GM19395 (cell line): ENCODE data around the gene GCFC2.

Experiments used
- ATAC-seq: cut with Tn5 transposase; IDR thresholded peaks from one replicate; pipeline ENCODE4 v1.9.1; 2021; ENCODE audit warnings: mild to moderate bottlenecking, moderate library complexity; ENCODE audit not compliant: unreplicated experiment

Gene GCFC2

DNA sequence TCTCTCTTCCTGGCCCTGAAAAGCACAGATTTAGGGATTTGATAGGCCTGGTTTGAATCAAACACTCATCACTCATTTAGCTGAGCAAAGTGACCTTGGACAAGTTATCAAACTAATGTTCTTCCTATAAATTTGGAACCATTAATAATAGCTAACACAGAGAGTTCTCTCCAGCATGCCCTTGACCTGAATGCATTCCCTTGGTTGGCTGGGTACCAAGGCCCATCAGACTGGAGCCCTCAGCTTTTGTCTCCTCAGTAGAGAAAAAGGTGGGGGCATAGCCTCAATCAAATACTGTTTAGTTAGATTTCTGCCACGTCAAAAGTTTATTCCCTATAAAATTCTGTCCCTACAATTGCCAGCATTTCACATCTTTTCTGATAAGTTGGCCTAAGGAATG lies 77.9 kb downstream of the GCFC2 start:
- no peak for ATAC-seq

DNA sequence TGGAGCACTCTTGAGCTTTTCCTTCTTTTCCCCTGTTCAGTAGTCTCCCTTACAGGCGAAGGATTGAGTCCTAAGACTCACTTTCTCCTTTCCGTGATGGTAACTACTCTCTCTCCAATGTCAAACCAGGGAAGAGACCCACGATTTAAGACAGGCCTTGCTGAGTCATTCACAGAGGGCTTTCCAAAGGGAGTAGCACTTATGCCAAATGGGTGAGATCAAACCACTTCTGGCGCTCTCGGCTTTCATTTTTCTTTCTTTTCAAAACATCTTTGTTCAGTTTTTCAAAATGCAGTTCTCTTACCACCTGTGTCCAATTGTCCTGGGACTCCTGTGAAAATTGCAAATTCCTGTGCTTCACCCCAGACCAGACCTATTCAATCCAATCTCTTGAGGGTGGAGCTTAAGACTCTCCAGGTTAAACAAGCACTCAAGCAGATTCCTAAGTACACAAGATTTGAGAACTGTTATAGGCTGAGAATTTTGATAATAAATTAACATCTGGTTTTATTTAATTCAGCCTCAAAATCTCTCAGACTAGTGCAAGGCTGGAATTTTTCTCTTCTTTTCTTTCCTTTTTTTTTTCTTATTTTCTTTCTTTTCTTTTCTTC lies 78.5 kb downstream of the GCFC2 start:
- ATAC-seq: no peak

DNA sequence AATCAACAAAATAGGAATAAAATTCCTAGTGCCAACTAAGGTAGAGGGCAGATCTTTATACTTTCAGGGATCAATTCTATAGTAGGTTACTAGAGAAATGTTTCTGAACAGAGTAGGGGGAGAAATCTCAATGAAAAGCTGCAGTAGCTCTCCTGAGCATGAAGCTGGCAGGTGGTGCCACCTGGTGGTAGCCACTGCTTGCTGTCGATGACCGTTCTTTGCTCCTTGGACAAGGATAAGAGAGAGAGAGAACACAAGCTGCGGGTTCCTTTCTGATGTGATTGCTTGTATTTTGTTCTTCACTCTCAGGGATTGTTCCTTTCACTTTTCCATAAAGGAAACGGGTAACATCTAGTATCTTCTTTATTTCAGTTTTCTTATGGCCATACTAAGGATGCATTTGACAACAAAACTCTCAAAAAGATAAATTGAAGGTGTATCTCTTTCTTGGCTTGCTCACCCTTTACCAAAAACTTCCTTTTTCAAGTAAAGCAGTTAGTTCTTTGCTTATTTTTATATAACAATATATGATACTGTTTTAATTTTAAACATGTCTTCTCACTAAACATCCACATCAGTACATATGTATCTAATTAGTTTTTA lies 82.7 kb downstream of the GCFC2 start:
- ATAC-seq: peak; percentile 86

DNA sequence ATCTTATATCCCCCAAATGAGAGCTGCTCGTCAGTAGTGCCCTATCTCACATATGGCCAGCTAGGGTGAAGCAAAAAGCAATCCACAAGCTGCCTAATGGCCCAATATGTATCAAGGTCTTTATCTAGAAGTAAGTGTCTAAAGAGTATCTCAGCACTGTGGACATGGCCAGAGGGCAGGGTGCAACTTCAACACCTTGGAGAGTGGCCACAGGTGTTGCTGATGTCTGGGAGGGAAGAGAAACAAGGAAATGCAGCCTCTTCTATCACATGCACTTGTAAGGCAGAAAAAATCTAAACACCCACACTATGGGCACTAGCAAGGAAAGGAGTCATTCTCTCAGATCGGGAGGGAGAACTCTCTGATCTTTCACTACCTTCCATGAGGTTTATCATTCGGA lies 87.8 kb downstream of the GCFC2 start:
- ATAC-seq: no peak

DNA sequence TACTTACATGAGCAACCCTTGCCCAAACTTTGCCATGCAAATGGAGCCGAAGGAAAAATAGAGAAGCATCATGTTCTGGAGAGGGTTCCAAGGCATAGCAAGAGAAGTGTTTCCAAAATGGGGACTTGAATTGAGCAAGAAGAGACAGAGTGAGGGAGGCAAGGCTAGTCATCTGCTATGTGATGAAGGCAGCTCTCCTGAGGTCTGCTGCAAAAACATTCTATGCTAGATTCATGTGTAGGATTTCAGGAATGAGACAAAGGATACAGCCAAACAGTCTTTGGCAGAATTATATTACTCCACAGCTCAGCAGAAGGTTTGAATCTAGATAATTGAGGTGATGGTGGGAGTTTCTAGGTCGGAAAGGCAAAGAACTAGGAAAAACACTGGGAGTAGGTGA lies 88.2 kb downstream of the GCFC2 start:
- ATAC-seq: no peak

DNA sequence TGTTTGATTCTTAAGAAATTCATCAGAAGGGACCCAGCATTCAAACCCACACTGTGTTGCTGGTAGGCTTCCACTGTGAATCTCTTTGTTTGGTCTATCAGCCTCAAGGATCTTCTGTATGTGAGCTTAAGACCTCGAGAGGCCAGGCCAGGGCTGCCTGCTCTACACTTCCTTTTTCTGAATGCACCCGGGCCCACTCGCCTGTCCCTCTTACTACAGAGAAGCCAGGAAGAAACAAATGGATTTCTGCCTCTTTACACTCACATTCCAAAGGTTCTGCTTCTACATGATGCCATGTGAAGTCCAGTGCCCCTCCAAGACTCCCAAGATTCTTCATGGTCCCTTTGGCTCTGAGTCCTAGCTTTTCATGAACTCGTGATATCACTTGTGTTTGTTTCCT lies 89.5 kb downstream of the GCFC2 start:
- no peak for ATAC-seq

DNA sequence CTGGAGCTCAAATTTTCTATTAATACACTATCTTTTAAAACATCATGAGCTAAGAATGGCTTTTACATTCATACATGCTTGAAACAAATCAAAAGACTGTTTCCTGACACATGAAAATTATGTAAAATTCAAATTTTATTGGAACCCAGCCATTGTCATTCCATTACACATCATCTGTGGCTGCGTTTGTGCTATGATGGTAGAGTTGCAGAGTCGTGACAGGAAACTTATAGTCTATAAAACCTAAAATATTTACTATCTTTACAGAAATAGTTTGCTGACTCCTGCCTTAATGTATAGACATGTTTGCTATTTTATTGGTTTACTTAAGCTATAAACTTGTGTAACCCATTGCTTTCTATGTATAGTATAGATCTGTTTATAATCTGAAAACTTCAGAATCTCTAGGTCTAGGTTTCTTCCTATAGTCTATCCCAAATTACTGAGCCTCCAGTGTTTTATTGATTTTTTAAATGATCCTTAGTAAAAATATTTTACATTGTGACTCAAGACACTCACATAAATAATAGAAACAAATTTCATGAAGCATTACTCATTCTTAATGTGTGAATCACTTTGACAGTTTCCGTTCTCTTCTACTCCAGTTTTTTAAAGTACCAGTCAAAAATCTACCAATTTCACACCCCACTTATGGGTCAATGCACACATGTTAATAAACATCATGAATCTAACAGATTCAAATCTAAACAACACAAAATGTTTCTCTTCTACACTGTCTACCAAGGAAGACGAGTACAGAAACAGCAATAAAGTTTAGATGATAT lies 90.6 kb downstream of the GCFC2 start:
- no peak for ATAC-seq

DNA sequence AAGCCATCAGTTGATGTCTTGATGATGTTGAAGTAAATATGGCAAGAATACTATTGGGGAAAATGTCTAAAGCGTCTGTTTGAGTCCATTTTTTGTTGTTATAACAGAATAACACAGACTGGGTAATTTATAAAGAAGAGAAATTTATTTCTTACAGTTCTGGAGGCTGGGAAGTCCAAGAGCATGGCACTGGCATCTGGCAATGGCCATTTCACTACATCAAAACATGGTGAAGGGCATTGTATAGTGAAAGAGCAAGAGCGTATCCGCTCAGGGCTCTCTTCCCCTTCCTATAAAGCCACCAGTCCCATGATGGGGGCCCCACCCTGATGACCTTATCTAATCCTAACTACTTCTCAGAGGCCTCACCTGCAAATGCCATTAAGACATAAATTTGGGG lies 93.8 kb downstream of the GCFC2 start:
- no peak for ATAC-seq

DNA sequence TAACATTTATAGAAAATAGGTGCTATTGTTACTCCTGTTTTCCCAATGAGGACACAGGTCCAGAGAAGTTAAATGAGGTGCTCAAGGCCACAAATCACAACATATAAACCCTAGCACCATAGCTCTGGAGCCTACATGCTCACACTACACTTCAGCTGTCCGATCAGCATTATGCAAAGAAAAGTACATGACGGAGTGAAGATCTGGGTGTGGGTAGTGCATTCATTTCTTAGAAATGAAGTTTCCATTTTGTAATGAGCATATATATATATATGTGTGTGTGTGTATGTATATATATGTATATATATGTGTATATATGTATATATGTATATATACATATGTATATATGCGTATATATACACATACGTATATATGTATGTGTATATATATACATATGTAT lies 94.3 kb downstream of the GCFC2 start:
- ATAC-seq: no peak

DNA sequence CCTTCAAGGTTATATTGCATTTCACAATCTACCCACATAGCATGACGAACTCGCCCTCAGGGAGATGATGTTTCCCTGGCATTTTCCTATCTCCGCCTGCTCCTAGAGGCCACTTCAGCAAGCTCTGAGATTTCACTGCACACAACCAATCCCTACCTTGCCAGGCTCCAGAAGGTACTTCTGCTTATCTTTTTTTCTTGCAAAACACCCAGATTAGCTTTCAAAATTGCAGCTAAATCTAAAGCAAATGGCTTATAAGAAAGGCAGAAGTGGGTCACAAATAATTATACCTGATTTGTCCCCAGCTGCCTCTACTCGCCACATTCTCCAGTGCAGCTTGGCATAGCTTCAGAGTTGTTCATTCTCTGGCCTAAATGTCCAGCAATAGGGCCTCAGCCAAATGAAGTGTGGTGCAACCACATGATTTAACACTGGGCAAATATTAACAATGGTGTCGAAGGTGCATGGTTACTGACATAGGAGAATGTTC lies 96.5 kb downstream of the GCFC2 start:
- no peak for ATAC-seq

DNA sequence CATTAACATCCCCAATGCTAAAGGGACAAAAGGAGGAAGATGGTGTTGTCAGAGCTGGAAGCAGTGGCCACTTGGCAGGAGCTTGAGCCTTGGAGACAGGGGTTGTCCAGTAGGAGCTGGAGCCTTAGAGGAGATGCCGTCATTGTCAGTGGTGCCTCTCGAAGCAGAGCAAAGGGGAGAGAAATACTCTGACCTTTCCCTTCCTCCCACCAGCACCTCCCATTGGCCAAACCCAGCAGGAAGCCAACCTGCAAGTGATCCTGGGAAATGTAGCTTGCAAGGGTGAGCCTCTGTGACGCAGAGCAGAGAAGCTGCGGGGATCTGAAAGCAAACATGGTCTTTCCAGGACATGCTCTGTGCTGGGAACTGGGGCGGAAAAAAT lies 97.9 kb downstream of the GCFC2 start:
- ATAC-seq: no peak
